Thyroid gland (tissue), 4 donors: ENCODE data around the gene HM13.
"Not testable (repeated sequence)": the region's sequence is repeated elsewhere in the genome, so short reads cannot be mapped to it uniquely, and the experiment has no call there.

ENCODE experiments used
- POLR2A ChIP-seq, 2 donors: fragments of 450-650 bp; IDR thresholded peaks; one replicate each; pipeline ENCODE4 v1.6.1; 2017; ENCODE audit warnings: antibody characterized with exemption in 2 of 2, mild to moderate bottlenecking in 2 of 2, moderate library complexity in 1 of 2
- TF ChIP-seq, protein P1 (sequence below), 6 experiments: fragments of 200-600 bp in 3 of 6; fragments of 450-650 bp in 3 of 6; sonication (generic) in 3 of 6; IDR thresholded peaks; one replicate each; pipeline ENCODE4 v1.5.1; 2016 to 2019; ENCODE audit warnings: antibody characterized with exemption in 6 of 6, mild to moderate bottlenecking in 2 of 6, inconsistent platforms in 1 of 6, moderate library complexity in 1 of 6

DNA sequence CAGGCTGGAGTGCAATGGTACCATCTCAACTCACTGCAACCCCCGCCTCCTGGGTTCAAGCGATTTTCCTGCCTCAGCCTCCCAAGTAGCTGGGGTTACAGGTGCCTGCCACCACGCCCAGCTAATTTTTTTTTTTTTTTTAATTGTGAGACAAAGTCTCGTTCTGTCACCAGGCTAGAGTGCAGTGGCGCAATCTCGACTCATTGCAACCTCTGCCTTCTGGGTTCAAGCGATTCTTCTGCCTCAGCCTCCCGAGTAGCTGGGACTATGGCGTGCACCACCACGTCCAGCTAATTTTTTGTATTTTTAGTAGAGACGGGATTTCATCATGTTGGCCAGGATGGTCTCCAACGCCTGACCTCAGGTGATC is 98.0 kb downstream of the HM13 start:
- TF ChIP-seq, protein P1, sequence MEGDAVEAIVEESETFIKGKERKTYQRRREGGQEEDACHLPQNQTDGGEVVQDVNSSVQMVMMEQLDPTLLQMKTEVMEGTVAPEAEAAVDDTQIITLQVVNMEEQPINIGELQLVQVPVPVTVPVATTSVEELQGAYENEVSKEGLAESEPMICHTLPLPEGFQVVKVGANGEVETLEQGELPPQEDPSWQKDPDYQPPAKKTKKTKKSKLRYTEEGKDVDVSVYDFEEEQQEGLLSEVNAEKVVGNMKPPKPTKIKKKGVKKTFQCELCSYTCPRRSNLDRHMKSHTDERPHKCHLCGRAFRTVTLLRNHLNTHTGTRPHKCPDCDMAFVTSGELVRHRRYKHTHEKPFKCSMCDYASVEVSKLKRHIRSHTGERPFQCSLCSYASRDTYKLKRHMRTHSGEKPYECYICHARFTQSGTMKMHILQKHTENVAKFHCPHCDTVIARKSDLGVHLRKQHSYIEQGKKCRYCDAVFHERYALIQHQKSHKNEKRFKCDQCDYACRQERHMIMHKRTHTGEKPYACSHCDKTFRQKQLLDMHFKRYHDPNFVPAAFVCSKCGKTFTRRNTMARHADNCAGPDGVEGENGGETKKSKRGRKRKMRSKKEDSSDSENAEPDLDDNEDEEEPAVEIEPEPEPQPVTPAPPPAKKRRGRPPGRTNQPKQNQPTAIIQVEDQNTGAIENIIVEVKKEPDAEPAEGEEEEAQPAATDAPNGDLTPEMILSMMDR (IDR thresholded peaks at IDR 0.05), result not testable (repeated sequence)
- not testable (repeated sequence) for TF ChIP-seq POLR2A (IDR thresholded peaks at IDR 0.05)
